Neural progenitor cell (in vitro differentiated cells): Measurements from ENCODE around the gene NEK6. TPM values are rescaled to one million over a fixed set of nuclear protein-coding genes. Genes with fewer than 3 reads are reported as not detected.

Source experiments
- DNase-seq: peaks from one replicate; pipeline ENCODE4 v3.0.0-alpha.2; 2016; ENCODE audit warnings: low spot score
- H2AFZ ChIP-seq: fragments of 200-600 bp; sonication (generic); replicated peaks from 2 replicates; pipeline ENCODE4 v1.6.1; 2016; ENCODE audit warnings: antibody characterized with exemption
- H3F3A ChIP-seq: fragments of 200-600 bp; sonication (generic); 2 replicates; pipeline ENCODE4 v1.6.1; 2016; ENCODE audit warnings: antibody characterized with exemption, low read depth
- H3K27ac ChIP-seq: fragments of 200-600 bp; sonication (generic); 2 replicates; pipeline ENCODE4 v1.5.1; 2016; ENCODE audit warnings: mild to moderate bottlenecking
- H3K27me3 ChIP-seq: fragments of 200-600 bp; sonication (generic); 2 replicates; pipeline ENCODE4 v1.6.1; 2016; ENCODE audit warnings: mild to moderate bottlenecking, moderate library complexity
- H3K36me3 ChIP-seq: fragments of 200-600 bp; sonication (generic); 2 replicates; pipeline ENCODE4 v1.5.1; 2016
- H3K4me1 ChIP-seq: fragments of 200-600 bp; sonication (generic); 2 replicates; pipeline ENCODE4 v1.6.1; 2016; ENCODE audit warnings: mixed run types
- H3K4me2 ChIP-seq: fragments of 200-600 bp; sonication (generic); 2 replicates; pipeline ENCODE4 v1.6.1; 2016
- H3K4me3 ChIP-seq: fragments of 200-600 bp; sonication (generic); 2 replicates; pipeline ENCODE4 v1.5.1; 2016
- H3K79me2 ChIP-seq: fragments of 200-600 bp; sonication (generic); 2 replicates; pipeline ENCODE4 v1.6.1; 2016; ENCODE audit warnings: low read depth
- H3K9ac ChIP-seq: fragments of 200-600 bp; sonication (generic); 2 replicates; pipeline ENCODE4 v1.6.1; 2016
- H3K9me3 ChIP-seq: fragments of 200-600 bp; sonication (generic); 2 replicates; pipeline ENCODE4 v1.5.1; 2016; ENCODE audit warnings: low read depth
- H4K20me1 ChIP-seq: fragments of 200-600 bp; sonication (generic); 2 replicates; pipeline ENCODE4 v1.6.1; 2016; ENCODE audit warnings: low read depth
- H3K27ac Mint-ChIP-seq: 3 replicates; pipeline ENCODE4 v1.8.0; 2021; ENCODE audit warnings: mixed read lengths
- H3K27me3 Mint-ChIP-seq: 2 replicates; pipeline ENCODE4 v1.8.0; 2022; ENCODE audit warnings: low read depth, mild to moderate bottlenecking, inconsistent platforms, moderate library complexity, mixed read lengths; ENCODE audit not compliant: insufficient read depth
- H3K36me3 Mint-ChIP-seq: 3 replicates; pipeline ENCODE4 v1.8.0; 2021; ENCODE audit warnings: mixed read lengths
- H3K4me1 Mint-ChIP-seq: 3 replicates; pipeline ENCODE4 v1.8.0; 2021; ENCODE audit warnings: mixed read lengths
- H3K4me3 Mint-ChIP-seq: 3 replicates; pipeline ENCODE4 v1.8.0; 2021; ENCODE audit warnings: mild to moderate bottlenecking, moderate library complexity, mixed read lengths
- H3K9me3 Mint-ChIP-seq: 3 replicates; pipeline ENCODE4 v1.8.0; 2020; ENCODE audit warnings: mixed read lengths
- CTCF ChIP-seq: fragments of 200-600 bp; sonication (generic); IDR thresholded peaks from 2 replicates; pipeline ENCODE4 v1.5.1; 2017; ENCODE audit warnings: antibody characterized with exemption, mild to moderate bottlenecking
- EZH2 ChIP-seq: fragments of 200-600 bp; sonication (generic); IDR thresholded peaks from 2 replicates; pipeline ENCODE4 v1.6.1; 2017; ENCODE audit warnings: antibody characterized with exemption, mild to moderate bottlenecking, moderate library complexity
- EZH2phosphoT487 ChIP-seq: fragments of 200-600 bp; sonication (generic); IDR thresholded peaks from 2 replicates; pipeline ENCODE4 v1.6.1; 2017; ENCODE audit warnings: antibody characterized with exemption
- total RNA-seq: library from RNA; depleted of rRNA; stranded (reverse); fragments of >200 nt; gene quantifications from 2 replicates; pipeline ENCODE4 v1.2.3, GENCODE V29; 2015; ENCODE audit warnings: low replicate concordance

NEK6 gene
- total RNA-seq, 1 donor from 2014 or later: 18.5 TPM

- Mint-ChIP-seq H3K27ac (peak overlapping the region; percentile 4), H3K4me3 (no peak overlapping the region), H3K4me1 (peaks cover 44% of the 10 kb centered on the region), H3K27me3 (peaks cover 4% of the 10 kb centered on the region), H3K36me3 (peaks cover 2% of the 10 kb centered on the region), H3K9me3 (no peaks in the 10 kb centered on the region)
- Histone ChIP-seq H4K20me1 (peaks cover 61% of the 10 kb centered on the region), H3K9me3 (no peaks in the 10 kb centered on the region), H3K4me1 (peaks cover 33% of the 10 kb centered on the region), H3K36me3 (no peaks in the 10 kb centered on the region), H3K27me3 (no peaks in the 10 kb centered on the region), H3K27ac (no peak overlapping the region), H3F3A (peaks cover 13% of the 10 kb centered on the region), H3K79me2 (peaks cover 99% of the 10 kb centered on the region), H3K4me2 (peak overlapping the region; percentile 9), H3K4me3 (no peak overlapping the region), H2AFZ (no peak overlapping the region), H3K9ac (no peak overlapping the region)
- DNase-seq: peak; percentile 39
- TF ChIP-seq CTCF (no peak), EZH2phosphoT487 (no peak), EZH2 (no peak)
Observed at GRCh38 chr9:124390794-124391658, 133.3 kb downstream of the NEK6 start.

- peaks cover 99% of the 10 kb centered on the region for H3K79me2 ChIP-seq
- H3K4me3 ChIP-seq: no peak overlapping the region
- Mint-ChIP-seq H3K4me1 (peaks cover 44% of the 10 kb centered on the region), H3K27ac (no peak overlapping the region), H3K9me3 (no peaks in the 10 kb centered on the region), H3K36me3 (peaks cover 2% of the 10 kb centered on the region), H3K27me3 (peaks cover 3% of the 10 kb centered on the region), H3K4me3 (no peak overlapping the region)
- H2AFZ ChIP-seq: no peak overlapping the region
- peaks cover 19% of the 10 kb centered on the region for H3F3A ChIP-seq
- no peaks in the 10 kb centered on the region for H3K36me3 ChIP-seq
- H3K27ac ChIP-seq: no peak overlapping the region
- TF ChIP-seq CTCF (no peak), EZH2phosphoT487 (no peak), EZH2 (no peak)
- peaks cover 67% of the 10 kb centered on the region for H4K20me1 ChIP-seq
- no peak for DNase-seq
- no peak overlapping the region for H3K9ac ChIP-seq
- no peak overlapping the region for H3K4me2 ChIP-seq
- H3K9me3 ChIP-seq: no peaks in the 10 kb centered on the region
- H3K4me1 ChIP-seq: peaks cover 38% of the 10 kb centered on the region
- no peaks in the 10 kb centered on the region for H3K27me3 ChIP-seq
Observed at GRCh38 chr9:124392254-124392870, 134.6 kb downstream of the NEK6 start.

DNA sequence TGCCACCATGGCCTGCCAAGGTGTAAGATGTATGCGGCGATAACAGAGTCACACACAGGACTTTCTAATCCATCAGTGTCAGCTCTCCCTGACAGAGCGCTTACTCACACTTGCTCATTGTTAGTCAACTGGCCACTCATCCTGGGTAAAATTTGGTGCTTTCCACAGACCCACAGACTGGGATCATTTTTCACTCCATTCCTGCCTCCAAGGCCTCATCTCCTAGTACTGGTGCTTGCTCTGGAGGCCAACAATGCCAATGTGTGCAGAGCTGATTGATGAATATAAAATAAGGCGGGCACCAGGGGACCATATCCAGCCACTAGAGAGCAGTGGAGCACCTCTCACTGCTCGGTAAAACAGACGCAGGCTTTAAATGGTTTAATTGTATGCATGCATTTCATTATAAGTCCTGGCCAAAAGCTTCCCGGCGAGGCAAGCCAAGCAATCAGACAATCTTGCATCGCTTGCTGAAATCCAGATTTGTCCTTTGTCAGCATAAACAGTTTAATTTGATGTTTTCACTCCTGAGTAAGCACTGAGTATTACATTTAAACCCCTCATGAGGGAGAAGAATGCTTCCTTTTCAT, 135.2 kb downstream of the NEK6 start:
- no peak overlapping the region for H3K27ac Mint-ChIP-seq
- Histone ChIP-seq H2AFZ (no peak overlapping the region), H3K4me1 (peaks cover 44% of the 10 kb centered on the region), H3F3A (peaks cover 25% of the 10 kb centered on the region), H3K36me3 (no peaks in the 10 kb centered on the region), H3K79me2 (peaks cover 99% of the 10 kb centered on the region), H3K4me2 (peak overlapping the region; percentile 19), H3K9me3 (no peaks in the 10 kb centered on the region), H3K4me3 (no peak overlapping the region), H3K27ac (no peak overlapping the region), H4K20me1 (peaks cover 61% of the 10 kb centered on the region), H3K27me3 (no peaks in the 10 kb centered on the region), H3K9ac (no peak overlapping the region)
- peak overlapping the region; percentile 49 for H3K4me3 Mint-ChIP-seq
- H3K9me3 Mint-ChIP-seq: no peaks in the 10 kb centered on the region
- peaks cover 44% of the 10 kb centered on the region for H3K4me1 Mint-ChIP-seq
- peak; percentile 74 for DNase-seq
- TF ChIP-seq EZH2: no peak
- peak; percentile 64 for TF ChIP-seq CTCF
- peaks cover 3% of the 10 kb centered on the region for H3K27me3 Mint-ChIP-seq
- H3K36me3 Mint-ChIP-seq: peaks cover 2% of the 10 kb centered on the region
